ENCODE results near the gene WDFY3.

WDFY3 gene

GRCh38 chr4:84887824-84888223 lies 78.7 kb downstream of the WDFY3 start:
- no peak for TF ChIP-seq JUND (IDR thresholded peaks at IDR 0.05; ENCODE audit: low read depth)
- no peak for DNase-seq (ENCODE audit: low read depth in 1 of 2, low spot score in 1 of 2)
- in situ Hi-C loops (cut with HindIII; ENCODE audit: low pct_unique_long_range_greater_than_20kb, low sequenced_read_pairs) = no loop called here

GRCh38 chr4:84879651-84880200 lies 86.8 kb downstream of the WDFY3 start:
- no peak for DNase-seq (ENCODE audit: low read depth in 1 of 2, low spot score in 1 of 2)
- in situ Hi-C loops (cut with HindIII; ENCODE audit: low pct_unique_long_range_greater_than_20kb, low sequenced_read_pairs) = no loop called here
- no peak for TF ChIP-seq JUND (IDR thresholded peaks at IDR 0.05; ENCODE audit: low read depth)

- TF ChIP-seq JUND (IDR thresholded peaks at IDR 0.05; ENCODE audit: low read depth) = no peak
- no peak for DNase-seq (ENCODE audit: low read depth in 1 of 2, low spot score in 1 of 2)
- in situ Hi-C loops (cut with HindIII; ENCODE audit: low pct_unique_long_range_greater_than_20kb, low sequenced_read_pairs) = no loop called here
Measured at GRCh38 chr4:84878546-84878945, 87.9 kb downstream of the WDFY3 start.

GRCh38 chr4:84878090-84878489 lies 88.4 kb downstream of the WDFY3 start:
- DNase-seq (ENCODE audit: low read depth in 1 of 2, low spot score in 1 of 2) = no peak
- in situ Hi-C loops (cut with HindIII; ENCODE audit: low pct_unique_long_range_greater_than_20kb, low sequenced_read_pairs) = no loop called here
- no peak for TF ChIP-seq JUND (IDR thresholded peaks at IDR 0.05; ENCODE audit: low read depth)

- DNase-seq (ENCODE audit: low read depth in 1 of 2, low spot score in 1 of 2) = no peak
- in situ Hi-C loops (cut with HindIII; ENCODE audit: low pct_unique_long_range_greater_than_20kb, low sequenced_read_pairs) = no loop called here
- no peak for TF ChIP-seq JUND (IDR thresholded peaks at IDR 0.05; ENCODE audit: low read depth)
Measured at GRCh38 chr4:84877051-84877833, 89.2 kb downstream of the WDFY3 start.

- no peak for DNase-seq (ENCODE audit: low read depth in 1 of 2, low spot score in 1 of 2)
- in situ Hi-C loops (cut with HindIII; ENCODE audit: low pct_unique_long_range_greater_than_20kb, low sequenced_read_pairs) = no loop called here
- no peak for TF ChIP-seq JUND (IDR thresholded peaks at IDR 0.05; ENCODE audit: low read depth)
Measured at GRCh38 chr4:84875636-84876371, 90.7 kb downstream of the WDFY3 start.

GRCh38 chr4:84874619-84875018 lies 91.9 kb downstream of the WDFY3 start:
- no peak for TF ChIP-seq JUND (IDR thresholded peaks at IDR 0.05; ENCODE audit: low read depth)
- no peak for DNase-seq (ENCODE audit: low read depth in 1 of 2, low spot score in 1 of 2)
- in situ Hi-C loops (cut with HindIII; ENCODE audit: low pct_unique_long_range_greater_than_20kb, low sequenced_read_pairs) = no loop called here

GRCh38 chr4:84870398-84871163 lies 95.9 kb downstream of the WDFY3 start:
- DNase-seq (ENCODE audit: low read depth in 1 of 2, low spot score in 1 of 2) = no peak
- in situ Hi-C loops (cut with HindIII; ENCODE audit: low pct_unique_long_range_greater_than_20kb, low sequenced_read_pairs) = no loop called here
- TF ChIP-seq JUND (IDR thresholded peaks at IDR 0.05; ENCODE audit: low read depth) = no peak

GRCh38 chr4:84866295-84866694 lies 100.2 kb downstream of the WDFY3 start:
- no peak for TF ChIP-seq JUND (IDR thresholded peaks at IDR 0.05; ENCODE audit: low read depth)
- in situ Hi-C loops (cut with HindIII; ENCODE audit: low pct_unique_long_range_greater_than_20kb, low sequenced_read_pairs) = no loop called here
- no peak for DNase-seq (ENCODE audit: low read depth in 1 of 2, low spot score in 1 of 2)

- TF ChIP-seq JUND (IDR thresholded peaks at IDR 0.05; ENCODE audit: low read depth) = no peak
- no peak for DNase-seq (ENCODE audit: low read depth in 1 of 2, low spot score in 1 of 2)
- in situ Hi-C loops (cut with HindIII; ENCODE audit: low pct_unique_long_range_greater_than_20kb, low sequenced_read_pairs) = no loop called here
Measured at GRCh38 chr4:84865600-84865999, 100.9 kb downstream of the WDFY3 start.

GRCh38 chr4:84862064-84862463 lies 104.4 kb downstream of the WDFY3 start:
- in situ Hi-C loops (cut with HindIII; ENCODE audit: low pct_unique_long_range_greater_than_20kb, low sequenced_read_pairs) = no loop called here
- no peak for TF ChIP-seq JUND (IDR thresholded peaks at IDR 0.05; ENCODE audit: low read depth)
- DNase-seq (ENCODE audit: low read depth in 1 of 2, low spot score in 1 of 2) = no peak

GRCh38 chr4:84857296-84857695 lies 109.2 kb downstream of the WDFY3 start:
- in situ Hi-C loops (cut with HindIII; ENCODE audit: low pct_unique_long_range_greater_than_20kb, low sequenced_read_pairs) = no loop called here
- TF ChIP-seq JUND (IDR thresholded peaks at IDR 0.05; ENCODE audit: low read depth) = no peak
- no peak for DNase-seq (ENCODE audit: low read depth in 1 of 2, low spot score in 1 of 2)
